Measurements from ENCODE around the gene KIAA0513.

Gene KIAA0513

GRCh38 chr16:85142129-85142513 lies 114.5 kb downstream of the KIAA0513 start:
- FAIRE-seq, result no peak
- no peak for DNase-seq (ENCODE audit: insufficient read length, low spot score)

- FAIRE-seq, result no peak
Observed at GRCh38 chr16:85142771-85143211, 115.2 kb downstream of the KIAA0513 start.

More at GRCh38 chr16:85142771-85143211, 115.2 kb downstream of the KIAA0513 start:
- no peak for DNase-seq (ENCODE audit: insufficient read length, low spot score)

All from HTR-8/SVneo (cell line).